HepG2 (cell line): ENCODE measurements around the gene CLIP2. TPM values are rescaled to one million over a fixed set of nuclear protein-coding genes. Genes with fewer than 3 reads are reported as not detected.
A peak's percentile ranks its signal among the peaks of the same experiment; 100 is the strongest.

Experiments
- CBX1 ChIP-seq: IDR thresholded peaks from one replicate; pipeline ENCODE4 v1.6.1; 2016; ENCODE audit warnings: antibody characterized with exemption, low read depth
- DPF2 ChIP-seq: sonication (generic); formaldehyde crosslinking; IDR thresholded peaks from 2 replicates; pipeline ENCODE4 v1.4.0; 2020; ENCODE audit warnings: mild to moderate bottlenecking, low read depth, missing genetic modification reagents, borderline replicate concordance
- DZIP1 ChIP-seq: sonication (generic); formaldehyde crosslinking; IDR thresholded peaks from 2 replicates; pipeline ENCODE4 v1.5.0; 2020; ENCODE audit warnings: mild to moderate bottlenecking, missing genetic modification reagents
- ETV6 ChIP-seq: sonication (generic); formaldehyde crosslinking; conservative IDR thresholded peaks from 2 replicates; pipeline ENCODE4 v1.4.0; 2020; ENCODE audit warnings: missing genetic modification reagents
- MAFK ChIP-seq, 2 experiments: IDR thresholded peaks in 1 of 2; conservative IDR thresholded peaks in 1 of 2; 2 replicates each; pipeline ENCODE4 v1.6.1; 2011; ENCODE audit warnings: improper control_type of control experiment in 2 of 2, low read length in 2 of 2
- MED1 ChIP-seq: sonication (generic); formaldehyde crosslinking; IDR thresholded peaks from 2 replicates; pipeline ENCODE4 v1.4.0; 2020; ENCODE audit warnings: missing genetic modification reagents
- PAF1 ChIP-seq: IDR thresholded peaks from 2 replicates; pipeline ENCODE4 v1.6.1; 2016; ENCODE audit warnings: missing genetic modification reagents, missing compliant biosample characterization
- SMAD9 ChIP-seq: sonication (generic); formaldehyde crosslinking; IDR thresholded peaks from 2 replicates; pipeline ENCODE4 v1.5.1; 2020; ENCODE audit warnings: mild to moderate bottlenecking, missing genetic modification reagents
- SNAPC5 ChIP-seq: sonication (generic); formaldehyde crosslinking; IDR thresholded peaks from 2 replicates; pipeline ENCODE4 v1.8.1; 2023; ENCODE audit warnings: mild to moderate bottlenecking, missing genetic modification reagents, borderline replicate concordance
- SOX5 ChIP-seq: IDR thresholded peaks from 2 replicates; pipeline ENCODE4 v1.6.1; 2016; ENCODE audit warnings: borderline replicate concordance
- ZFP41 ChIP-seq: sonication (generic); formaldehyde crosslinking; IDR thresholded peaks from 2 replicates; pipeline ENCODE4 v1.4.0; 2020; ENCODE audit warnings: mild to moderate bottlenecking, missing genetic modification reagents, borderline replicate concordance
- ZNF253 ChIP-seq: sonication (generic); formaldehyde crosslinking; IDR thresholded peaks from 2 replicates; pipeline ENCODE4 v1.8.0; 2022; ENCODE audit warnings: mild to moderate bottlenecking, missing genetic modification reagents, borderline replicate concordance
- ZNF260 ChIP-seq: sonication (generic); formaldehyde crosslinking; IDR thresholded peaks from 2 replicates; pipeline ENCODE4 v1.4.0; 2020; ENCODE audit warnings: missing genetic modification reagents, low read depth, mild to moderate bottlenecking, borderline replicate concordance
- ZNF430 ChIP-seq: sonication (generic); formaldehyde crosslinking; IDR thresholded peaks from 2 replicates; pipeline ENCODE4 v1.9.0; 2021; ENCODE audit warnings: mild to moderate bottlenecking, missing genetic modification reagents
- ZNF431 ChIP-seq: sonication (generic); formaldehyde crosslinking; IDR thresholded peaks from 2 replicates; pipeline ENCODE4 v1.9.0; 2022; ENCODE audit warnings: missing genetic modification reagents, low read depth, mild to moderate bottlenecking, borderline replicate concordance
- ZNF446 ChIP-seq: sonication (generic); formaldehyde crosslinking; IDR thresholded peaks from 2 replicates; pipeline ENCODE4 v1.5.0; 2020; ENCODE audit warnings: mild to moderate bottlenecking, missing genetic modification reagents
- ZNF451 ChIP-seq: sonication (generic); formaldehyde crosslinking; IDR thresholded peaks from 2 replicates; pipeline ENCODE4 v1.5.0; 2020; ENCODE audit warnings: mild to moderate bottlenecking, missing genetic modification reagents
- ZNF512B ChIP-seq: sonication (generic); formaldehyde crosslinking; IDR thresholded peaks from 2 replicates; pipeline ENCODE4 v1.5.1; 2020; ENCODE audit warnings: missing genetic modification reagents, mild to moderate bottlenecking, borderline replicate concordance
- ZNF660 ChIP-seq: sonication (generic); formaldehyde crosslinking; IDR thresholded peaks from 2 replicates; pipeline ENCODE4 v1.5.1; 2020; ENCODE audit warnings: mild to moderate bottlenecking, low read depth, missing genetic modification reagents, borderline replicate concordance
- ZNF777 ChIP-seq: sonication (generic); formaldehyde crosslinking; IDR thresholded peaks from 2 replicates; pipeline ENCODE4 v1.4.0; 2020; ENCODE audit warnings: missing genetic modification reagents
- polyA plus RNA-seq, 8 experiments: library from polyadenylated mRNA; depleted of rRNA in 3 of 8; stranded (reverse) in 7 of 8; unstranded in 1 of 8; fragments of >200 nt; fragmentation: Illumina TruSeq in 4 of 8; extraction: Trizol in 4 of 8; gene quantifications; 2 replicates each; pipeline versions ENCODE4 v1.2.1 to v1.2.3, GENCODE V29; 2011 to 2016; ENCODE audit warnings: low read depth in 4 of 8, missing spikeins in 1 of 8, mixed read lengths in 1 of 8; ENCODE audit not compliant: insufficient read depth in 1 of 8
- total RNA-seq, 5 experiments: library from RNA; depleted of rRNA; stranded (reverse); fragments of >200 nt; fragmentation: Illumina TruSeq; extraction: Trizol; gene quantifications; 2 replicates each; pipeline ENCODE4 v1.2.3, GENCODE V29; 2016; ENCODE audit warnings: low read depth in 1 of 5
- TF ChIP-seq, protein P1 (sequence below): sonication (generic); formaldehyde crosslinking; IDR thresholded peaks from 2 replicates; pipeline ENCODE4 v1.4.0; 2020; ENCODE audit warnings: missing genetic modification reagents, mild to moderate bottlenecking, borderline replicate concordance

Gene CLIP2
- total and polyA plus RNA-seq, 2 of the 13 experiments (the other 11 are each of a cell fraction or from before 2014, with no cell fraction given), result 6.5 to 17.4 TPM

- TF ChIP-seq ZNF431 (no peak; the same call in 1 of the 2 replicates), SMAD9 (CRISPR knock-in tag) (no peak), ZNF446 (CRISPR knock-in tag) (no peak), ZNF660 (no peak), ZNF777 (CRISPR knock-in tag) (no peak), PAF1 (CRISPR knock-in tag) (no peak), ZFP41 (CRISPR knock-in tag) (no peak), SOX5 (CRISPR knock-in tag) (peak; percentile 76; the same call in 1 of the 2 replicates), ETV6 (CRISPR knock-in tag) (no peak), ZNF451 (no peak), DPF2 (CRISPR knock-in tag) (no peak), ZNF512B (CRISPR knock-in tag) (no peak), CBX1 (peak; percentile 60), DZIP1 (no peak), ZNF430 (CRISPR knock-in tag) (peak; percentile 67), MAFK (conservative IDR thresholded peaks at IDR 0.05 in 1 of 2, IDR thresholded peaks at IDR 0.05 in 1 of 2; ENCODE audit: low read length in 2 of 2) (no peak), ZNF260 (CRISPR knock-in tag) (no peak), MED1 (CRISPR knock-in tag) (peak; percentile 74), SNAPC5 (CRISPR knock-in tag) (no peak), ZNF253 (no peak)
- TF ChIP-seq, protein P1, sequence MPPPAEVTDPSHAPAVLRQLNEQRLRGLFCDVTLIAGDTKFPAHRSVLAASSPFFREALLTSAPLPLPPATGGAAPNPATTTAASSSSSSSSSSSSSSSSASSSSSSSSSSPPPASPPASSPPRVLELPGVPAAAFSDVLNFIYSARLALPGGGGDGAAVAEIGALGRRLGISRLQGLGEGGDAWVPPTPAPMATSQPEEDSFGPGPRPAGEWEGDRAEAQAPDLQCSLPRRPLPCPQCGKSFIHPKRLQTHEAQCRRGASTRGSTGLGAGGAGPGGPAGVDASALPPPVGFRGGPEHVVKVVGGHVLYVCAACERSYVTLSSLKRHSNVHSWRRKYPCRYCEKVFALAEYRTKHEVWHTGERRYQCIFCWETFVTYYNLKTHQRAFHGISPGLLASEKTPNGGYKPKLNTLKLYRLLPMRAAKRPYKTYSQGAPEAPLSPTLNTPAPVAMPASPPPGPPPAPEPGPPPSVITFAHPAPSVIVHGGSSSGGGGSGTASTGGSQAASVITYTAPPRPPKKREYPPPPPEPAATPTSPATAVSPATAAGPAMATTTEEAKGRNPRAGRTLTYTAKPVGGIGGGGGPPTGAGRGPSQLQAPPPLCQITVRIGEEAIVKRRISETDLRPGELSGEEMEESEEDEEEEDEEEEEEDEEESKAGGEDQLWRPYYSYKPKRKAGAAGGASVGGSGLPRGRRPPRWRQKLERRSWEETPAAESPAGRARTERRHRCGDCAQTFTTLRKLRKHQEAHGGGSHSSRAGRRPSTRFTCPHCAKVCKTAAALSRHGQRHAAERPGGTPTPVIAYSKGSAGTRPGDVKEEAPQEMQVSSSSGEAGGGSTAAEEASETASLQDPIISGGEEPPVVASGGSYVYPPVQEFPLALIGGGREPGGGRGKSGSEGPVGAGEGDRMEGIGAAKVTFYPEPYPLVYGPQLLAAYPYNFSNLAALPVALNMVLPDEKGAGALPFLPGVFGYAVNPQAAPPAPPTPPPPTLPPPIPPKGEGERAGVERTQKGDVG (CRISPR knock-in tag), result no peak
Measured at GRCh38 chr7:74292757-74293576, 3.8 kb downstream of the CLIP2 start (continued).
